Mononuclear cell (primary cell): ENCODE results near the gene POSTN. TPM values are rescaled to one million over a fixed set of nuclear protein-coding genes. Genes with fewer than 3 reads are reported as not detected.

Experiments
- H3K27me3 ChIP-seq: 2 replicates; pipeline ENCODE4 v1.6.0; 2011; ENCODE audit warnings: low read length, control low read depth; ENCODE audit not compliant: insufficient read depth
- H3K4me1 ChIP-seq: 2 replicates; pipeline ENCODE4 v1.5.1; 2011; ENCODE audit warnings: mild to moderate bottlenecking, low read length, control low read depth; ENCODE audit not compliant: insufficient read depth
- H3K4me3 ChIP-seq: 2 replicates; pipeline ENCODE4 v1.5.1; 2011; ENCODE audit warnings: mild to moderate bottlenecking, low read length, moderate library complexity
- H3K9me3 ChIP-seq: 2 replicates; pipeline ENCODE4 v1.5.1; 2011; ENCODE audit warnings: low read depth, mild to moderate bottlenecking, control low read depth, low read length
- total RNA-seq: library from RNA; depleted of rRNA; stranded (reverse); fragments of >200 nt; gene quantifications from one replicate; pipeline ENCODE4 v1.2.3, GENCODE V29; 2012

The POSTN gene
- 0.10 TPM for total RNA-seq

- no peak within 1 kb of the TSS for H3K4me3 ChIP-seq
- H3K27me3 ChIP-seq, result no peaks in the 10 kb centered on the region
- no peaks in the 10 kb centered on the region for H3K9me3 ChIP-seq
- H3K4me1 ChIP-seq, result no peaks in the 10 kb centered on the region
Measured at GRCh38 chr13:37598597-37598996, at the start of gene POSTN. POSTN (minus strand) TSS chr13:37598768; CDS start chr13:37598726, 42 bp downstream.

DNA sequence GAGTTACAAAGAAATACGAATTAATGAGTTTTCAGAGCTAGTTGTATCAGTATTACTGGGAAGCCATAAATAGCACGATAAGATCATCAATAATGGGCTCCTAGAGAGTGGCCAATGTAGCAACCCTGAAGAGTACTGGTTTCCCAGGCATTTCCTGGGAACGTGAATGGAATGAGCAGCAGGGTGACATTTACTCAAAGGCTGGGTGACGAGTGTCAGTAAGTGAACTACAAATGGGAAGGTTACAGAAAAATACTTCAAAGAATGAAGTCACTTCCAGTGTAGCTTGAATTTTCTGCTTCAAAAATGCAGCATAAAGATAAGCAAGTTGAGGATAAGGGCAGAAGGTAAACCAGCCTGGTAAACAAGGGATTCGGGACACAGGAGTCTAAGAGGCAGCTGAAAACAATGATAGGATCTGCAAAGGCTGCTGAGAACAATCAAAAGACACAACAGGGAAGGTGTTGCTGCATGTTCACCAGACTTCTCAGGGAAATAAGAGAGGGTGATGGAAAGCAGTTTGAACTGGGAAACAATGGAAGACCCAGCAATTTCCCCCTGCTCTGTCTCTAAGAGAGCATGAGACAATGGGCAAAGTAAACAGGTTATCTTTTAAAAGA is 48.6 kb upstream of the POSTN start:
- no peaks in the 10 kb centered on the region for H3K4me1 ChIP-seq
- no peaks in the 10 kb centered on the region for H3K27me3 ChIP-seq
- H3K4me3 ChIP-seq, result no peak overlapping the region
- H3K9me3 ChIP-seq, result no peaks in the 10 kb centered on the region

DNA sequence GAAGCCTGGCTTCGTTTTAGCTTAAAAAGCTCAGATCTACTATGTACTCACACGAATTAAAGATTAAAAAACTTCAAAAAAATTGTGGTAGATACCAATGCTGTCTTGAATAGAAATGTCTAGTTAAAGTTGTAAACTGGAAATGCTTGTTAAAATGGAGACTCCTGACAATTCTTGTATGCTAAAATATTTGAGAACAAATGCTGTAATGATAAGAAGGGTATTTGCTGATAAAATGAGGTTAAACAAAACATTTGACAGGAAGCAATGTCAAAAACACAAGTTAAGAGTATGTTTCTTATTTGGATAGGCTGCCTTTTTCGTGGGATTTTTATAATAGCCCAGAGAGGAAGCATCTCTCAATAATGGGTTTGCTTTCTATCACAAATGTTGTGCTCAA is 48.0 kb upstream of the POSTN start:
- Histone ChIP-seq H3K27me3 (no peaks in the 10 kb centered on the region), H3K9me3 (no peaks in the 10 kb centered on the region), H3K4me1 (no peaks in the 10 kb centered on the region), H3K4me3 (no peak overlapping the region)

DNA sequence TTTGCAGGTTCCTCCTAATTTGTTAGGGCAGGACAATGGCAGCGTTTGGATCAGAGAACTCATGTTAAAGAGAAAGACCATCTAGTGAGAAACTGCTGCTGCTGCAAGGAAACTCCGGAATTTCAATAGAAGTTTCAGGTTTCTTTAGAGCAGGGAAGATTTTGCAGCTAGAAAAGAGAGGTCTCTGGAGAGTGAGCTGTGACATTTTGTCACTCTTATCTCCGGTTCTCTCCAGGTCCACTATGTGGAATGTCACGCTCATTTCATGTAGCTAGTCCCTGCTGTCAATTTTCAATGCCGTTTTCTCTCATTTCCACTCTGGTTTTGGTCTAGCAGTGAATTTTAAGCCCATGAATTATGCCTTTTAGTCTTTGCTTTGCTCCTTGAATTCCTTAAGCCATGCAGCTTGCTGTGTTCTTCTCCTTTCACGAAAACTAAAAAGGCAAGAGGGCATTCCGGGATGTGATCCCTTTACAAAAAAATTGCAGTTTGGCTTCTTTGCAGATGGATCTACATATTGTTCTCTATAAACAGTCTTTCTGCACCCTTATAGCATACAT is 46.7 kb upstream of the POSTN start:
- Histone ChIP-seq H3K4me3 (no peak overlapping the region), H3K4me1 (no peaks in the 10 kb centered on the region), H3K27me3 (no peaks in the 10 kb centered on the region), H3K9me3 (no peaks in the 10 kb centered on the region)

DNA sequence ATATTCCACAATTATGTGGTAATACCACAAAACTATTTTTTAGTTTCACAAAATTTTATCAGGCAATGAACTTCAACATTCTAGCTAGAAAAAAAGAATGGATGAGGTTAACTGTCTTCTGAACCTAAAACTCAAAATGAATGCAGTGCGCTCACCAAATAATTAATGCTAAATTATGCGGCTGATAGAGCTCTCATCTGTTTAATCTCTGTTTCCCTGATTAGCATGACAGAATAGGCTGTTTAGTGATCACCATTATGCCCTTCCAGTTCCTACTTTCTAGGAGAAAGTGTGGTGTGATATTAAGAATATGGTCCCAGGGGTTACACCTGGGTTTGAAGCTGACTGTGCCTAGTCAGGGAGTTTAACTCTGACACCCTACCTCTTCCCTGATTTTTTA is 42.8 kb upstream of the POSTN start:
- Histone ChIP-seq H3K27me3 (no peaks in the 10 kb centered on the region), H3K9me3 (no peaks in the 10 kb centered on the region)

DNA sequence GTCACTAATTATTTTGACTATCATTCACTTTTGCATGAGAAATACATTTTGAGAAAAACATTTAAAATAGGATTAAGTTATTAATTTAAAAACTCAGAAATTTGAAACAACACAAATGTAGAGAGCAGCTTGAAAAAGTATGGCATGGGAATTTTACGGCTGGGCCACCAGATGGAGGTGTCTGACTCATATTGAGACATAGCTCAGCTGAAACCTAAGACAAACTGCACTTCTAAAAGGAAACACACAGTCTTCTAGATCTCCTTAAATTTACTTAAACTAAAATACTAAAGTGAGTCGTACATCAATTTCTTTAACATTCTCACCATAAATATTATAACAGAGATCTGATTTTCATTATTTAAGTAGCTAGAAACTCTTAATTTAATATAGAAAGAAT is 41.9 kb upstream of the POSTN start:
- Histone ChIP-seq H3K4me3 (no peak overlapping the region), H3K27me3 (no peaks in the 10 kb centered on the region), H3K9me3 (no peaks in the 10 kb centered on the region), H3K4me1 (no peaks in the 10 kb centered on the region)

More for the DNA sequence above, 42.8 kb upstream of the POSTN start:
- Histone ChIP-seq H3K4me3 (no peak overlapping the region), H3K4me1 (no peaks in the 10 kb centered on the region)

DNA sequence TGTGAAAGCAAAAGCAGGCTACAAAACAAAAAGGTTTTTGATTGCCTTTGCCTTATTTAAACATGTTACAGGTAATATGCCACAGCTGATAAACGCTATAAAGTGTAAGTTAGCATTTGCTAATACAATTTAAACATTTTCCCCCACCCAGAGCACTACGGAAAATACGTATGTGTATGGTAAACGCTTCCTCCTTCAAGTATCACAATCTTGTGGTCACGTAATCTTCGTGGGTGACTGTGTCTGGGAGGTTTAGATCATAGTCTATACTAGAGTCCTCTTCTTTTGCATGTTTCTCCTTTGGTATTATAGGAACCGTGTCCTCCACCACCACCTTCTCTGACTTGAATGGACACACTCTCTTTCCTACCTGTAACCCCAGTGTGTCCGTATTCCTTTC is 38.1 kb upstream of the POSTN start:
- no peaks in the 10 kb centered on the region for H3K9me3 ChIP-seq
- H3K27me3 ChIP-seq, result no peaks in the 10 kb centered on the region
- no peak overlapping the region for H3K4me3 ChIP-seq
- no peaks in the 10 kb centered on the region for H3K4me1 ChIP-seq

DNA sequence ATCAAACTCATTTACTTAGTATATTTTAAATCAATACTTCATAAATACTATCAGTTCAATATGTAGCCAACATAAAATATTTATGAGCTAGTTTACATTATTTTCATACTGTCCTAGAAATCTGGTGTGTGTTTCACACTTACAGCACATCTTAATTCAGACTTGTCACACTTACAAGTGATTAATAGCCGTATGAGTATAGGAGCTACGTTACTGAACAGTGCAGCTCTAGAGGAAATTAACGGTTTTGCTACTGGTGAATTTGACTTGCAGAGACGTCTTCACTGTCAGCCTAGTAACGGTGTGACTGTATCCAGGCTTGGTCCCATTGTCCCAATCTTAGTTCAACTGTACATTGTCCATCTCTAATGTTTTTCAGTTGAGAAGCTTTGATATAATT is 33.7 kb upstream of the POSTN start:
- H3K4me3 ChIP-seq, result no peak overlapping the region
- no peaks in the 10 kb centered on the region for H3K27me3 ChIP-seq
- H3K4me1 ChIP-seq, result no peaks in the 10 kb centered on the region
- H3K9me3 ChIP-seq, result no peaks in the 10 kb centered on the region

DNA sequence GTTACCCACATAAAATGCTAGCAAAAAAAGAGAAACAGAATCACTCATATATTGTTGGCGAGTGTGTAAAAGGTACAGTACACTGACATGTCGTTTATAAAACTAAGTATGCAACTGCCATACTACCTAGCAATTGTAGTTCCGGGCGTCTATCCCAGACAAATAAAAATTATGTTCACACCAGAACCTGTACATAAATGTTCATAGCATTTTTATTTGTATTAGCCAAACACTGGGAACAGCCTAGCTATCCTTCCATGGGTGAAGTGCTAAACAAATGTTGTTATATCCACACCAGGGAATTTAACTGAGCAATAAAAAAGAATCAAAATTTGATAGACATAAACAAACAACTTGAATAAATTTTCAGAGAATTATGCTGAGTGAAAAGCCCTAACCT is 28.9 kb upstream of the POSTN start:
- no peaks in the 10 kb centered on the region for H3K4me1 ChIP-seq
- no peaks in the 10 kb centered on the region for H3K27me3 ChIP-seq
- no peak overlapping the region for H3K4me3 ChIP-seq
- no peaks in the 10 kb centered on the region for H3K9me3 ChIP-seq

DNA sequence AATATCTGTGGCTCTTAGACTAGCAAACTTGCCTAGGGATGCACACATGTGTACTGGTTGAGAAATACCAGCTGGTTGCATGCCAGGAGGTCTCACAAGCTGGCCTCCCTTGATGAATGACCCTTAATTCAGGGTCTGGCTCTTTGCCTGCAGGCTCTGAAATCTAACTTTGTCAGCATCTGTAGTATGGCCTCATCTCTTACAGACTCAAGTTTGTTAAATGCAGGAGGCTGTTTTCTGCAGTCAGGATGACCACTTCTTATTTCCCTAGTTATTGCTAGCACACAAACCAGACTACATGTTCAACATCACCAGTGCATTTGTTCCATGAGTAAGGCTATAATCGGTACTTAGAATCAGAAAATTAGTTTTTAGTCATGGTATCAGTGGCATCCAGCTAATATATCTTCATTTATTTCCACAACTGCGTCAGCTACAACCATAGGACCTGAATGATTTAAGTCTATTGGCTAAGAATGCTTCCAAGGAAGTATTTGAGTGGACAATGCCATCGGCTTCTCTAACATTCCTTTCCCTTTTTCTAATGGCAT is 23.3 kb upstream of the POSTN start:
- Histone ChIP-seq H3K9me3 (no peaks in the 10 kb centered on the region), H3K4me1 (no peaks in the 10 kb centered on the region), H3K4me3 (no peak overlapping the region), H3K27me3 (no peaks in the 10 kb centered on the region)

DNA sequence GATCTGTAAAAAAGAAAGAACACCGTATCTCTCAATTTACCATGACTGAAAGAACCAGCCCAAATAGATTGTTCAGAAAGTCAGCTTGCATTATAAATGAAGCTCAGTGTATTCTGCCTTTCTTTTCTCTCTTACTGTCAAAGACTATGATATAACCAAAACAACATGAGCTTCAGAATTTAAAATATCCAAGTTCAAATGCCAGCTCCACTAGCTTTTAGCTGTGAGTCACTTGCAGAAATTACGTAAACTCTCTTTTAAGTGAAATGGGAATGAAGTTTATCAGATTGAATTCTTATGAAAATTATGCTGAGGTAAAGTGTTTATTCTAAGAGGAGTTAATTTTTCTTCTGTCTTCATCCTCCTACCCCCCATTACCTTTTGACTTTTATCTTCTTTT is 20.0 kb upstream of the POSTN start:
- H3K4me3 ChIP-seq, result no peak overlapping the region
- H3K9me3 ChIP-seq, result no peaks in the 10 kb centered on the region
- no peaks in the 10 kb centered on the region for H3K4me1 ChIP-seq
- H3K27me3 ChIP-seq, result no peaks in the 10 kb centered on the region

- Histone ChIP-seq H3K9me3 (no peaks in the 10 kb centered on the region), H3K4me1 (no peaks in the 10 kb centered on the region), H3K27me3 (no peaks in the 10 kb centered on the region), H3K4me3 (no peak overlapping the region)
Measured at GRCh38 chr13:37617173-37617572, 18.6 kb upstream of the POSTN start.

GRCh38 chr13:37616131-37616530 is 17.6 kb upstream of the POSTN start:
- Histone ChIP-seq H3K4me1 (no peaks in the 10 kb centered on the region), H3K9me3 (no peaks in the 10 kb centered on the region), H3K4me3 (no peak overlapping the region), H3K27me3 (no peaks in the 10 kb centered on the region)

- no peak overlapping the region for H3K4me3 ChIP-seq
- H3K27me3 ChIP-seq, result no peaks in the 10 kb centered on the region
- H3K4me1 ChIP-seq, result no peaks in the 10 kb centered on the region
- no peaks in the 10 kb centered on the region for H3K9me3 ChIP-seq
Measured at GRCh38 chr13:37615276-37615675, 16.7 kb upstream of the POSTN start.

- no peaks in the 10 kb centered on the region for H3K4me1 ChIP-seq
- no peaks in the 10 kb centered on the region for H3K27me3 ChIP-seq
- H3K9me3 ChIP-seq, result no peaks in the 10 kb centered on the region
- no peak overlapping the region for H3K4me3 ChIP-seq
Measured at GRCh38 chr13:37613638-37614037, 15.1 kb upstream of the POSTN start.

DNA sequence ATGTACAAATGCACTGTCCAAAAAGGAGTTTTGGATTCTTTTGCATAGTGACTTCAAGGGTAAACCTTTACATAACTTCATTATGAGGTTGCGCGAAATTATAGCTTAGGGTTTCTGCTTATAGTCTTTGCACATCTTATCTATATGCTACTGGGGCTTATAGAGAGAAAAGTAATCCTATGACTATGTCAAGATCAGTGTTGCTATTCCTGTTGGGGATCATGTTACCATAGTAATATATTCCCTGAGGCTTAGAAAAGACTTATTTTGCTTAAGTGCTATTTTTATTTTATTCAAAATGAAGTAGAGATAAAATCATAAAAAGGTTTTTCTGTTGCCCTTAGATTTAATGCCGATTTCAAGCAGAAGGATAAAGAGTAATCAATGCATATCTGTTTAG is 14.7 kb upstream of the POSTN start:
- H3K4me3 ChIP-seq, result no peak overlapping the region
- no peaks in the 10 kb centered on the region for H3K4me1 ChIP-seq
- H3K27me3 ChIP-seq, result no peaks in the 10 kb centered on the region
- H3K9me3 ChIP-seq, result no peaks in the 10 kb centered on the region
